ENCODE measurements around the gene KAZN. TPM values are rescaled to one million over a fixed set of nuclear protein-coding genes. Genes with fewer than 3 reads are reported as not detected.

KAZN gene
- total RNA-seq, 1 donor from 2014 or later = 33.9 TPM

DNA sequence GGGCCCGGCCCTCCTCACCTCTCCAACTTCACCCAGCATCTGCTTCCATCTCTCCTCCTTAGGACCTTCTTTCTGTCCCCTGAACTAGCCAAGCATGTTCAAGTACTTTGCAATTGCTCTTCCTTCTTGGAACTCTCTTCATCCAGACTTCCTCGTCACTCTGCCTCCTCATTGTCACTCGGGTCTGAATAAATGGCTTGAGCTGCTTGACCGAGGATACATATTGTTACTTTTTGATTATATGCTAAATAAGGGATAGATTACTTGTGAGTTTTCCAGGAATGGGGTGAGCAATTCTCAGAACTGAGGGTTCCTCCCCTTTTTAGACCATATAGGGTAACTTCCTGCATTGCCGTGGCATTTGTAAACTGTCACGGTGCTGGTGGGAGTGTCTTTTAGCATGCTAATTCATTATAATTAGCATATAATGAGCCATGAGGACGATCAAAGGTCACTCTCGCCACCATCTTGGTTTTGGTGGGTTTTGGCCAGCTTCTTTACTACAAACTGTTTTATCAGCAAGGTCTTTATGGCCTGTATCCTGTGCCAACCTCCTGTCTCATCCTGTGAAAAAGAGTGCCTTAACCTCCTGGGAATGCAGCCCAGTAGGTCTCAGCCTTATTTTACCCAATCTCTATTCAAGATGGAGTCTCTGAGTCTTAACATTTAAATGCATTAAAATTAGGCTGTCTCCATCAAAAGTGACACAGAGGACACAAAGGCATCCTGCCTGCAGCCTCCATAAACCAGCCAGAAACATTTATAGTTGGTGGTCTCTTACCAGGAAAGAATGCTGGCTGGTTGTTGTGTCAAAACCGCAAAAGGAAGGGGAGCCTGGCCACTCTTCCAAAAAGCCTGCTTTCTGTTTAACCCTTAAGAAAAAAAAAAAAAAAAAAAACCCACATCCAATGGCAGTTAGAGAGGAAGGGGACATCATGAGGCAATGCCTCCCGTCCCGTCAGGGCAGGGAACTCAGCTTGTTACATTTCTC lies 179.3 kb downstream of the KAZN start:
- no peak for ATAC-seq

DNA sequence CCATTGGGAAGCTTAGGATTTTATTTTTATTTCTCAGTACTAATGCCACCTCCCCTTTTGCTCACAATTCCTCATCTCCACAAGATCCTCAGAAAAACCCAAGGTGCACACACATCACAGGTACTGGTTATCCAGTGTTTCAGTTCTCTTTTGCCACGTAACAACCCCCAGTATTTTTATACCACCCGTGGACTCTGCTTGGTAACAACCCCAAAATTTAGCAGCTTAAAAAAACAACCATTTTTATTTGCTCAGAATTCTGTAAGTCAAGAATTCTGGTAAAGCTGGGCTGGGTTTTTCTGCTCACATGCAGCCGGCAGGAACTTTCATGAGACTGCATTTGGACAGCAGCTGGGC lies 180.0 kb downstream of the KAZN start:
- no peak for ATAC-seq

GRCh38 chr1:14778898-14779865 lies 180.7 kb downstream of the KAZN start:
- peak; percentile 36 for ATAC-seq

DNA sequence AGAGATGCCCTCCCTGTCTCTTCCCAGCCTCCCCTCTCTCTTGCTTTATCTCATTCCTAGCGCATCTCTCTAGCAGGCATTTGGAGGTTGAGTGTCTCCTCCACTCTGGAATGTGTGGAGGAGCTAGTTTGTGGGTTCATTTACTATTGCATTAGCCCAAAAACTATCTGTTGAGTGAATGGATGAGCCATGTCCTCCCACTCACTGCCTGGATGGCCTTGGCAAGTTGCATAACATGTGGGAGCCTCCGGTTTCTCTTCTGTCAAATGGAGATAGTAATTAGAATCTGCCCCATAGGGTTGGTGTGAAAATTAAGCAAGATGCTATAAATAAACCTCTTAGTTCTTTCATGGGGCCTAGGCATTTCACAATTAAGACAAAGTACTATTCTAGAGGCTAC lies 181.8 kb downstream of the KAZN start:
- ATAC-seq = no peak

GRCh38 chr1:14781811-14782210 lies 183.3 kb downstream of the KAZN start:
- ATAC-seq = no peak

DNA sequence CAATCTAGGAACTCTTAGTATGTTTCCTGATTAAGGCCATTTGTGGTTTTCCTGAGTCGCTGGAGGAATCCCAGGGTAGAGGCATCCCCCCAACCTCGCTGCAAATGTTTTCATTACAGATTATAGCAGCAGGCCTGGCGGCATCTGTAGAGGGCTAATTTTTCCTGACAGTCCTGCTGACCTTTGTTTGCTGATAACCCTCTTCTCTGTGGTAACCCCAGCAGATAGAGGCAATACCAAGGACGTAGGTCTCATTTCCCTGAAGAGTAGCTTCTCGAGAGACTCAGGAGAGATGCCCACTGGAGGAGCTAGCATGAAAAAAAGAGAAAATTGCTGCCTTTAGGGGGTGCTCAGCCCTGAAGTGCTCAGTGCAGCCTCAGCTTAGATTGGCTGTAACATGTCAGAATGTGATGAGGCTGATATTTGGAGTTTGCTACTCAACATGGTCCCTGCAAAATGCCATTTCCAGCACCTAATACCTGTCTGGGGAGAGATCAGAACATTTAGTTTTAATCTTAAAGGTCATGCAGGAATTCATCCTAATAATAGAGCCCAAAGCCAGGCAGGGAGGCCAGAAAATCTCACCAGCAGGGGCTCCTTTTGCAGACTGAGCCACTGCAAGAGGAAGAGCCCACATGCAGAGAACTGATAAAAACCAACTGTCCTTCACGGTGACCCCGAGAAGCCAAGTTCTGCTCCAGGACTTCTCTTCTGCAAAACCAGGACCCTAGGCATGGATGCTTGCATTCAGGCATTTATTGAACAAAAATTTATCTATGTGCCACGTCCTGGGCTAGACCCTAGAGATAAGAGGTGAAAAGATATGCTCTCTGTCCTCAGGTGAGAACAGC lies 184.5 kb downstream of the KAZN start:
- ATAC-seq = no peak

DNA sequence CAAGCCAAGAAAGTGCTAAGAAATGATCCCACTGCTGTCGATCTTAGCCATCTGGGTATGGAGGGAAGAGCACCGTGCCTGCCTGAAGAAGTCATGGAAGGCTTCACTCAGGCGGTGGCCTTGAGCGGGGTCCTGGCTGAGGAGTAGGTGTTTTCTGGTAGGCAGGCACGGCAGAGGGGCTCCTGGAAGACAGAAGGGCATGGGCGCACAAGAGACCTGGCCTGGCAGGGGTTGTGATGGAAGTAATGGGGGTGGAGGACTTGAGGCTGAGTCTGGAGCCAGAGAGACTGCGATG lies 185.1 kb downstream of the KAZN start:
- no peak for ATAC-seq

DNA sequence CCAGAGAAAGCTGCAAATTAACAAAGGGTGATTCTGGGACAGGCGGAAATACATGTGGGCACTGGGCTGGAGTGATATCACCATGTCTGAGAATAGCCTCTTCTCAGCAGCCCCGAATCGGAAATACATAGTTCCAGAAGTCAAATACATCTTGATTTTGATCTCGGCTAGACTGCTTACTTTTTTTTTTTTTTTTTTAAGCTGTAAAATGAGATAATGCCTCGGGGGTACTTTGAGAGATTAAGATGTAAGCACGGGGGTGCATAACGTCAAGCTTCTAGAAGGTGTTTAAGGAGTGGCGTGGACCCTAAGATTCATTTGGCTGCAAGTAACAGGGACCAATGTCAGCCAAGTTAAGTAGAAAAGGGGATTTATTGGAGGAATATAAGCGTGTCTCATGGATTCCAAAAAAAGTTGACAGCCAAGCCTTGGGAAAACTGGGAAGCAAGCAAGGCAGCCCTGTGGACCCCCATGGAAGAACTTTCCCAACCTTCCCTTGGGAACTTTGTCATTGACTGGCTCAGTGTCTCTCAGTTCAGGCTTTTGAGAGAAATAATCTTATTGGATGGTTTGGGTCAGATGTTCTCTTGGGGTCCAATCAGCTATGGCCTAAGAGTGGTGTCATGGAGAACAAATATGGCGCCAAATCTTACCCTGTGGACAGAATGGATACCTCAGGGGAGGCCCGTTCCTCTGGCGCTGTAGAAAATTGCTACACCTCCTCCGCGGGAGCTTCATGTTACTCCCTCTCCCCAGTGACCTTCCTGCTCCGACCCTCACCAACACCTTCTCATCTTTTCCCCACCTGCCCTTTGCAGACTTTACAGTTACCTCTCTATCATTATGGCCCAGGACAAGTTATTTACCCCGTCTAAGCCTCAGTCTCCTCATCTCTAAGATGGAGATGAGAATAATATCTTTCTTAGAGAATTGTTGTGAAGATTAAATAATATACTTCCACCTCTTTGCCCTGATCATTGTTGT lies 186.6 kb downstream of the KAZN start:
- no peak for ATAC-seq

GRCh38 chr1:14786109-14786675 lies 187.7 kb downstream of the KAZN start:
- no peak for ATAC-seq

- ATAC-seq = no peak
Measured at GRCh38 chr1:14786681-14787080, 188.2 kb downstream of the KAZN start.

- peak; percentile 41 for ATAC-seq
Measured at GRCh38 chr1:14787604-14788003, 189.1 kb downstream of the KAZN start.

GRCh38 chr1:14788080-14788479 lies 189.6 kb downstream of the KAZN start:
- no peak for ATAC-seq

DNA sequence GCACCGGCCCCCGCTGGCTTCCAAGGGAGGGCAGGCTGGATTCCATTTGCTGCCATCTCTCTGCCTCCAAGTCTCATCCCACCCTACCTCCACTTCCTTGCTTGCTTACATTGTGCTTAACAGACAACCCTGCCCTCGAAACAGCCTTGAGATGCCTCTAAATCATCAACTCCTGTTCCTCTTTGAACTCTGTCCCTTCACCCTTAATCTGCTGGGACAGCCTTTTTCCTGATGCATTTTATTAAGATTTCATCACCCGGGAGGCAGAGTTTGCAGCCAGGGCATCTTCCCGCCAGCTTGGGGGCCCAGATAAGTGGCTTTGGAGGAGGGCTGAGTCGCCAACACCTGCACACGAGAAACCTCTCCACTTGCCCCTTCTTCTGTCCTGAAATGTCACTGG lies 192.5 kb downstream of the KAZN start:
- no peak for ATAC-seq

DNA sequence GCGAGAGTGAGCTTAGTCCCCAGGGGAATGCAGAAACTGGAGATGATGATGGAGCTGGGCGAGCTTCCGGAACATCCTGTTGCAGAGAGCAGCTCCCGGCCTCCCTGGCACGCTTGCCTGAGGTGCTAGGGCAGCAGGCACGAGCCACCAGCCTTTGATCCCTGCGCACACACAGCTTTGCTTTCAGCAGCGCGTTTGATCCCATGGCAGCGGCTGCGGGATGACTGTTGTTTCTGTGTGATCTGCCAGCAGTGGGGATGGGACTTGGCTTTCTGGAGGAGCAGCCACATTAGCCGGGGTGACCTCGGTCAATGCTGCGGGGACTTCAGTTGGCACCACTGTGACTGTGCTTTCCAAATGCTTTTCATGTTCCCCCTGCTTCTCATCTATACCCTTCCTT lies 193.2 kb downstream of the KAZN start:
- ATAC-seq = peak; percentile 35

GRCh38 chr1:14794136-14794768 lies 195.8 kb downstream of the KAZN start:
- peak; percentile 55 for ATAC-seq

GRCh38 chr1:14794906-14795305 lies 196.4 kb downstream of the KAZN start:
- ATAC-seq = no peak

DNA sequence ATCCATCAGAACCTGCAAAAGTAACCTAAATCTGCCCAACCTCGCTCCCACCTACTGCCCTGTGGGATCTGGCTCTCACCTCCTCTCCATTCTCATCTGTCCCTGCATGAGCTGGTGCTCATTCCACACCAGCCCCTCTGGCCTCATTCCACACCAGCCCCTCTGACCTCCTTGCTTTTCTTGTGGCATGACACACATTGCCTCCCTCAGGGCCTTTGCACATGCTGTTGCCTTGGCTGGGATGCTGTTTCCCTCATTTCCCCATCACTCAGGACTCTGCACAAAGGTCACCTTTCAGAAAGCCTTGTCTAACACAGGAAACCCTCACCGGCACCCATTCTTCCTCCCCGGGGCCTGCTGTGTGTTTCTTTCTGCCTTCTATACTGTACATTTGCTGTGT lies 197.1 kb downstream of the KAZN start:
- ATAC-seq = no peak

GRCh38 chr1:14800014-14800413 lies 201.5 kb downstream of the KAZN start:
- no peak for ATAC-seq

GRCh38 chr1:14800500-14801076 lies 202.1 kb downstream of the KAZN start:
- ATAC-seq = no peak
